ENCODE results near the gene ANTXR1.
"Not testable (repeated sequence)": the region's sequence is repeated elsewhere in the genome, so short reads cannot be mapped to it uniquely, and the experiment has no call there.

Gene ANTXR1

DNA sequence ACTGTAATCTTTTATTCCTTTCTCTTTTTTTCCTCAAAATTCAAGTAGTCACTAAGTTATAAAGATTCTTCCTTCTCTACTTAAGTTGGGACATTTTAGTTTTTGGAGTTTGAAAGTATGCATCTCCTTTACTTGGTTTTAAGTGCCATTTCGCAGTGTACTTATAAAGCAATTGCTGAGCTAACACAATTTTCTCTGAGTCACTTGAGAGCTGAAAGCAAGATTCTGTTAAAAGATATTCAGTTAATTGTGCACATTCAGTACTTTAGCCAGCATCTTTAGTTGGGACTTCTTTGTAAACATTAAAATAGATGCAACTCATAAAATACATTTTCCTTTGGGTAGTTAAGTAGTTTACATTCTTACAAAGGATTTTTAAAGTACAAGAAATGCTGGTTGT, 238.0 kb downstream of the ANTXR1 start:
- DNase-seq (ENCODE audit: extremely low read depth, low read depth), result no peak
- TF ChIP-seq, protein P1, sequence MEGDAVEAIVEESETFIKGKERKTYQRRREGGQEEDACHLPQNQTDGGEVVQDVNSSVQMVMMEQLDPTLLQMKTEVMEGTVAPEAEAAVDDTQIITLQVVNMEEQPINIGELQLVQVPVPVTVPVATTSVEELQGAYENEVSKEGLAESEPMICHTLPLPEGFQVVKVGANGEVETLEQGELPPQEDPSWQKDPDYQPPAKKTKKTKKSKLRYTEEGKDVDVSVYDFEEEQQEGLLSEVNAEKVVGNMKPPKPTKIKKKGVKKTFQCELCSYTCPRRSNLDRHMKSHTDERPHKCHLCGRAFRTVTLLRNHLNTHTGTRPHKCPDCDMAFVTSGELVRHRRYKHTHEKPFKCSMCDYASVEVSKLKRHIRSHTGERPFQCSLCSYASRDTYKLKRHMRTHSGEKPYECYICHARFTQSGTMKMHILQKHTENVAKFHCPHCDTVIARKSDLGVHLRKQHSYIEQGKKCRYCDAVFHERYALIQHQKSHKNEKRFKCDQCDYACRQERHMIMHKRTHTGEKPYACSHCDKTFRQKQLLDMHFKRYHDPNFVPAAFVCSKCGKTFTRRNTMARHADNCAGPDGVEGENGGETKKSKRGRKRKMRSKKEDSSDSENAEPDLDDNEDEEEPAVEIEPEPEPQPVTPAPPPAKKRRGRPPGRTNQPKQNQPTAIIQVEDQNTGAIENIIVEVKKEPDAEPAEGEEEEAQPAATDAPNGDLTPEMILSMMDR (IDR thresholded peaks at IDR 0.05; ENCODE audit: low read depth, low read length, missing control alignments), result no peak

DNA sequence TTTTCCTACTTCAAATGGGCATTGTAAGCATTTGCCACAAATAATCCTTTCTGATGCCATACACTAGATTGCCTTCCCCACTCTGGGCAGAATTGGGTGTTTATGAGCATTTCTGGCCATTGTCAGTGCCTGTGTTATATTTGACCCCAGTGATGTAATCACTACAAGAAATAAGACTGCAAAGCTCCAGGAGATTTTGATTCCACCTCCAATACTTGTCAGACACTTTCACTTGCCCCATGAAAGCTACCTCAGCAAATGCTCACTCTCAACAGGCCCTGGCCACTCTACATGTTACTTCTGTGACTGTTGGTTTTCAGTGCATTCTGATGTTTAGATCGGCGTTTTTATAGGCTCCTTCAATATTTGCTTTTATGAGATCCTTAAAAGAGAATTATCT, 239.0 kb downstream of the ANTXR1 start:
- TF ChIP-seq, protein P1 (IDR thresholded peaks at IDR 0.05; ENCODE audit: low read depth, low read length, missing control alignments), result no peak
- no peak for DNase-seq (ENCODE audit: extremely low read depth, low read depth)
- H3K4me3 ChIP-seq (replicated peaks; ENCODE audit: low read depth, low read length), result no peak overlapping the region

More for the DNA sequence above, 238.0 kb downstream of the ANTXR1 start:
- no peak overlapping the region for H3K4me3 ChIP-seq (replicated peaks; ENCODE audit: low read depth, low read length)

DNA sequence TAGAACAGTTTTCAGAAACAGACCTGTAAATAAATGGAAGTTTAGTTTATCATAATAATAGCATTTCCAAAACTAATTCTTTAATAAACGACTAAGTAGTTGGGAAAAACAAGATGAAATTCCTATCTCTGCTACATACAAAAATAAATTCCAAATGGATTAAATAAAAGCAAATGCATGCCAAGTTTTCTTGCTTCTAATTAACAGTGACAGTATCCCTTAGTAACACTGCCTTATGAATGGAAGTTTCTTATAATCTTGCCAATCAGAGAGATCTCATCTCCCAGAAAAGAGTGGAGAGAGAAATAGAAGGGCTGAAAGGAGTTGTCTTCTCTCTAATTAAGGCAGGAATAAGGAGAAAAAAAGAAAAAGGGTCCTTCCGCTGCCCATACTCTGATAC, 240.1 kb downstream of the ANTXR1 start:
- no peak overlapping the region for H3K4me3 ChIP-seq (replicated peaks; ENCODE audit: low read depth, low read length)
- no peak for DNase-seq (ENCODE audit: extremely low read depth, low read depth)
- TF ChIP-seq, protein P1 (IDR thresholded peaks at IDR 0.05; ENCODE audit: low read depth, low read length, missing control alignments), result no peak

DNA sequence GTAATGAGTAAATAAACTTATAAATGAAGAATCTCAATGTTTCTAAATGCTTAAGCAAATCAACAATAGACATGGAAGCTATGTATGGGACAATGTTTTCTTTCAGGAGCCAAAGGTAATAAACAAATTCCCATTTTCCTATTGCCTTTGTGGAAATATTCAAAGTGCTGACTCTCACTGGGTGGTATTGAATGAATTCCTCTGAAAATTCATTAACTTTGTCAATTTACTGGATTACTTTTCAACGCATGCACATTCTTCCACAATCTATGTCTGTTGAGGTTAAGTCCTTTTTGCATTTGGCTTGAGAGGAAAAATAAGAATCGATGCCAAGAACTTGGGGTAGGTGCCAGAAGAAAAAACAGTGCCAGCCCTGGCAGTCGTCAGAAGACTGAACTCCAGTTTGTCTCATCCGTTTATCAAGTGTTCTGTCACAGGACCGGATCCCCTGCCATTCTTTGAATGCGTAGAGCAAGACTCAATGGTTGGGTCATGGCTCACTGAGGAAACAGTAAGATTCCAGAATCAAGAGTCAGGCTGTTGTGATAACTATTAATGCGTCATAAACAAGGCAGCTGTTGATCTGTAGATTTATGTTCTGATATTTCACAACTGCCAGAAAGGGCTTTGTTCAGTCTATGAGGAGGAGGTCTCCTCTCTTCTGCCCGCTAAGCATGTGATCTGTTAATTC, 240.8 kb downstream of the ANTXR1 start:
- TF ChIP-seq, protein P1 (IDR thresholded peaks at IDR 0.05; ENCODE audit: low read depth, low read length, missing control alignments), result no peak
- H3K4me3 ChIP-seq (replicated peaks; ENCODE audit: low read depth, low read length), result no peak overlapping the region
- DNase-seq (ENCODE audit: extremely low read depth, low read depth), result peak; percentile 39

DNA sequence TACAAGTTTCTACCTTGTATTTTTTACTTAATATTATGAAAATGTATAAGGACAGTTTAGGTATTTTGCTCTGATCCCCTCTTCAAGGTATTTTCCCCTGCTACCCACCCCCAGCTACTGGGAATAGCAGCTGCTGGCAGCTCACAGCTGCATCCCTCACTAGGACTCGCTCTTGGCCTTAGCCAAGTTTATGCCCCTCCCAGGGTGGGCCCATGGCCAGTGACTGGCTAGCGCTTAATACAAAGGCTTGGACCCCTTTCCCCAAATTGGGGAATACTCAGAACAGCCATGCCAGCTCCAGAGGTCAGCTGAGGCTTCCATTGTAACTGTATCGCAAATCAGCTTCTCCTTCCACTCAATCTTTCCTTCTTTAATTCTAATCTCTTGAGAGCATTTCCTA, 242.8 kb downstream of the ANTXR1 start:
- DNase-seq (ENCODE audit: extremely low read depth, low read depth), result no peak
- TF ChIP-seq, protein P1 (IDR thresholded peaks at IDR 0.05; ENCODE audit: low read depth, low read length, missing control alignments), result no peak
- H3K4me3 ChIP-seq (replicated peaks; ENCODE audit: low read depth, low read length), result no peak overlapping the region

DNA sequence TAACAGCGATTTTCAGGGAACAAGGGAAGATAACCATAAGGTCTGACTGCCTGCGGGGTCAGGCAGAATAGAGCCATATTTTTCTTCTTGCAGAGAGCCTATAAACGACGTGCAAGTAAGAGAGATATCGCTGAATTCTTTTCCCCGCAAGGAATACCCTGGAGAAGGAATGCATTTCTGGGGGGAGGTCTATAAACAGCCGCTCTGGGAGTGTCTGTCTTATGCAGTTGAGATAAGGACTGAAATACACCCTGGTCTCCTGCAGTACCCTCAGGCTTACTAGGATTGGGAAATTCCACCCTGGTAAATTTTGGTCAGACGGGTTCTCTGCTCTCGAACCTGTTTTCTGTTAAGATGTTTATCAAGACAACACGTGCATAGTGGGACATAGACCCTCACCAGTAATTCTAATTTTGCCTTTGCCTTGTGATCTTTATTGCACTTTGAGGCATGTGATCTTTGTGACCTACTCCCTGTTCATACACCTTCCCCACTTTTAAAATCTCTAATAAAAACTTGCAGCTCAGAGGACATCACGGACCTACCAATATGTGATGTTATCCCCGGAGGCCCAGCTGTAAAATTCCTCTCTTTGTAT, 247.1 kb downstream of the ANTXR1 start:
- not testable (repeated sequence) for DNase-seq (ENCODE audit: extremely low read depth, low read depth); H3K4me3 ChIP-seq (replicated peaks; ENCODE audit: low read depth, low read length)

DNA sequence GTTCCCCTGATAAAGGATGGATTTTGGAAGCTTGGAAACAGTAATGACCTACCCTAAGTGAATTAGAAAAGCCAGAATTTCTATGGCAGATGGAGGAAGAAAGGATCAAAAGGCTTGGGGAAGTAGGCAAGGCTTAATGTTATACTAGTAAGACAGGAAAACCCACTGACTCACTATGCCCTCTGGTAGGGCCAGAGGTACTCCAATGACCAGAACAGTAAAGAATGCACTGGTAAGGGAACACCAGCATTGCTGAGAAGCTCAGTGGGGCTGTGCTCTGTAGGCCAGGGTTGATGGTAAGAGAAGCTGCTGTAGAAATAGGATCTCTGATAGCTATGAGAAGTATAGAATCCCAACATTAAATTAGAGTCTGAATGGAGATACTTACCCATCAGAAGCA, 247.7 kb downstream of the ANTXR1 start:
- H3K4me3 ChIP-seq (replicated peaks; ENCODE audit: low read depth, low read length), result no peak overlapping the region
- DNase-seq (ENCODE audit: extremely low read depth, low read depth), result no peak
- TF ChIP-seq, protein P1 (IDR thresholded peaks at IDR 0.05; ENCODE audit: low read depth, low read length, missing control alignments), result no peak
